Superior temporal gyrus (tissue), 1 donor: ENCODE measurements around the gene PES1.
A peak's percentile ranks its signal among the peaks of the same experiment; 100 is the strongest.
"Not testable (repeated sequence)": the region's sequence is repeated elsewhere in the genome, so short reads cannot be mapped to it uniquely, and the experiment has no call there.

Experiments
- DNase-seq: peaks from one replicate; pipeline ENCODE4 v3.0.0-alpha.2; 2016; ENCODE audit errors: extremely low spot score

PES1 gene

GRCh38 chr22:30591588-30592359, at the start of gene PES1:
Gene PES1 (minus strand): TSS chr22:30591910. CDS start chr22:30591833, 77 bp downstream.
- DNase-seq, result peak; percentile 99

GRCh38 chr22:30640839-30641430, 49.2 kb upstream of the PES1 start:
- DNase-seq, result no peak

DNA sequence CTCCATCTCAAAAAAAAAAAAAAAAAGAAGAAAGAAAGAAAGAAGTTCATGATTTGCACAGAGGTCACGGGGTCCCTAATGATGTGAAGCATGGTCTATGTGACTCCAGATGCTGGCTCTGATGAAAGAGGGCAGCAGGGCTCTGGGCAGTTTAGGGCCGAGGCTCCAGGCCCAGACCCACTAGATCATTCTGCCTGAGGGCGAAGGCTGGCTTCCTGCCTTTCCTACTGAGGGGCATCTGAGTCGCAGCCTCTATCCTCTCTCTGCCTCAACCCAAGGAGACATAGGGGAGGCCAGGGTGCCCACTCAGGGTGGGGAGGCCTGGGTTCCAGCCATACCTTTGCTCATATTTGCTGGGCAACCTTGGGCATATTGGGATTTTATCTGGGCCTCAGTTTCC, 48.7 kb upstream of the PES1 start:
- no peak for DNase-seq

- DNase-seq, result no peak
Measured at GRCh38 chr22:30637701-30638114, 46.0 kb upstream of the PES1 start.

GRCh38 chr22:30636226-30637077, 44.7 kb upstream of the PES1 start:
- DNase-seq, result peak; percentile 29

GRCh38 chr22:30635273-30636225, 43.8 kb upstream of the PES1 start, which contains the start of gene SLC35E4:
Gene SLC35E4 (plus strand): TSS chr22:30635781. CDS start chr22:30636451, 670 bp downstream.
- DNase-seq, result peak; percentile 86

DNA sequence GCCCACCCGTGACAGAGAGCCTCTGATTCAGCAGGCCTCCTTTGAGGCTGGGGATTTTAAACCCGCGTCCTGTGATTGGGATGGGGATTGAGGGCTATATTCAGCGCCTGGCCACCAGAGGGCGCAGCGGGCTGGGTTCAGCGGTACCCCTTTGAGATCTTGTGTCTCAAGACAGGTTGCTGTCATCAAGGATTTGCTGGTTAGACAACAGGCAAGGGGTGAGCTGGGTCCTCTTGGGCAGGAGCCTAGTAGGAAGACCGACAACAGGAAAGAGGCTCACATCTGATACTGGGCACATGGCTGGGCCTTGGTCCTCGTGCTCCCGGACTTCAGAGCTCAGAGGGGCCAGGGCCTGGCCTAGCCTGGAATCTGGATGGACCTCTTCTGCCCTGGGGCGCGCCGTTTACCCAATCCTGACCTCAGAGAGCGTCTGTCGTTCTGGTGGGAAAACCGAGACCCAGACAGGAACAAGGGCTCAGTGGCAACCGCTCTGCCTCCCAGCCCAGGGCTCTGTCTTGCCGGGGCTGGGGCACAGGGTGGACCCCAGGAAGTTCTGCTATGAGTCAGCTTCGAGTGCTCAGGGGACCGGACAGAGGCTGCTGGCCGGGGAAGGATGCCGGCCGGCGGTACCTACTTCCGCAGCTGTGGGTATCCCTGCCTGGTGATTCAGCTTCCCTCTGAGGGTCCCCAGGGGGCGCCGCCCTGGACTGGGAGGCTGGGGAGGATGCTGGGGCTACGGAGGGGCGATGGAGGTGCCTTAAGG, 42.9 kb upstream of the PES1 start:
- peak; percentile 96 for DNase-seq

GRCh38 chr22:30631469-30631868, 39.8 kb upstream of the PES1 start:
- not testable (repeated sequence) for DNase-seq

DNA sequence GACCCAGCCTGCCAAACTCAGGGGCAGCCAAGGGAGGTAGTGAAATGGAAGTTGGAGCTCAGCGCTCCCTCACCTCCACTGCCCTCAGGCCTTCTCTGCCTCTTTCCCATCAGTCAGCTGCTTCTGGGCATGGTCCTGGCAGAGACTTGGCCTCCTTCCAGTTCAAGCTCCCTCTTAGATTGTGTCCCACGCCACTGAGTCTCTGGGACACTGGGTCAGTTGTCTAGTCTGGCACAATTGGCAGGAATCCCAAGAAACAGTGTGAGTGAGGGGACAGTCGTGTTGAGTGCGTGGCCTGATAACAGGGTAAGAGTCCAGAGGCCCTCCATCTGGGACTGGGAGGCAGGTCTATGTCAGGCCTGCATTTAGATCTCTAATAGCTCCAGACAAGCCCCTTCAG, 36.8 kb upstream of the PES1 start:
- peak; percentile 48 for DNase-seq

GRCh38 chr22:30627471-30627870, 35.8 kb upstream of the PES1 start:
- no peak for DNase-seq

DNA sequence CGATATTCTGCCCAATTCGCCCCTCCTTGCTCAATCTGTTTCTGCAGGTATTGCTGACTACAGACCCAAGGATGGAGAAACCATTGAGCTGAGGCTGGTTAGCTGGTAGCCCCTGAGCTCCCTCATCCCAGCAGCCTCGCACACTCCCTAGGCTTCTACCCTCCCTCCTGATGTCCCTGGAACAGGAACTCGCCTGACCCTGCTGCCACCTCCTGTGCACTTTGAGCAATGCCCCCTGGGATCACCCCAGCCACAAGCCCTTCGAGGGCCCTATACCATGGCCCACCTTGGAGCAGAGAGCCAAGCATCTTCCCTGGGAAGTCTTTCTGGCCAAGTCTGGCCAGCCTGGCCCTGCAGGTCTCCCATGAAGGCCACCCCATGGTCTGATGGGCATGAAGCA, 34.7 kb upstream of the PES1 start:
- no peak for DNase-seq

DNA sequence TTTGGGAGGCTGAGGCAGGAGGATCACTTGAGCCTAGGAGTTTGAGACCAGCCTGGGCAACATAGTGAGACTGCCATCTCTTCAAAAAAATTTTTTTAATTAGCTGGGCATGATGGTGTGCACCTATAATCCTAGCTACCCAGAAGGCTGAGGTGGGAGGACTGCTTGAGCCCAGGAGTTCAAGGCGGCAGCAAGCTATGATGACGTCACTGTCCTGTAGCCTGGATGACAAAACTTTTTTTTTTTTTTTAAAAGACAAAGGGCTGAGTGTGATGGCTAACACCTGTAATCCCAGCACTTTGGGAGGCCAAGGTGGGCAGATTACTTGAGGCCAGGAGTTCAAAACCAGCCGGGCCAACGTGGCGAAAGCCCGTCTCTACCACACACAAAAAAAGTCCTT, 28.2 kb upstream of the PES1 start:
- DNase-seq, result not testable (repeated sequence)

GRCh38 chr22:30617819-30618218, 26.1 kb upstream of the PES1 start:
- no peak for DNase-seq

- no peak for DNase-seq
Measured at GRCh38 chr22:30615543-30615954, 23.8 kb upstream of the PES1 start.

DNA sequence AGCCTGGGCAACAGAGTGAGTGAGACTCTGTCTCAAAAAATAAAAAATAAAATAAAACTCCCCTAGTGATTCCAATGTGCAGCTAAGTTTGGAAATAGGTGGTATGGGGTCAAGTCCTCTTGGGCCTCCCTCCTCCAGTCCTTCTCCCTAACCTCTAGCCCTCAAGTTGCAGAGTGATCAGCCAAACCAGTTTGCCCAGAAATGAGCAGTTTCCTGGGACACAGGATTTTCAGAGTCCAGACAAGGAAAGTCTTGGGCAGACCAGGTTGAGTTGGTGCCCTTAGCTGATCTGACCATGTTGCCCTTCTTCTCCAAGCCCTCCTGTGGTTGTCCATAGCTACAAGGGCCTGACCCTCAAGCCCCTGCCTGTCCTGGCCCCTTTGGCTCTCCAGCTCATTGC, 23.2 kb upstream of the PES1 start:
- DNase-seq, result no peak

GRCh38 chr22:30614268-30614667, 22.6 kb upstream of the PES1 start:
- DNase-seq, result no peak

DNA sequence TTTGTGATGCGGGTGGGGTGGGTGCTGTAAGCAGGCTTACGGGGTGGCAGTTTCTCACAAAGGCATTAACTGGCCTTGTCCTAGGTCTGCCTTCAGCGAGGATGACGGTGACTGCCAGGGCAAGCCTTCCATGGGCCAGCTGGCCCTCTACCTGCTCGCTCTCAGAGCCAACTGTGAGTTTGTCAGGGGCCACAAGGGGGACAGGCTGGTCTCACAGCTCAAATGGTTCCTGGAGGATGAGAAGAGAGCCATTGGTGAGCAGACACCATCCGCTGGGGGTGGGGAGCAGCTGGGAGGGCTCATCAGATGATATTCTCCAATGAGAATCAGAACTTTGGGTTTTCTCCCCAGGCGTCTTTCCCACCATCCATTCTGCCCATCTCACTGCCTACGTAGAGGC, 21.1 kb upstream of the PES1 start:
- no peak for DNase-seq

GRCh38 chr22:30611197-30611596, 19.5 kb upstream of the PES1 start:
- no peak for DNase-seq

DNA sequence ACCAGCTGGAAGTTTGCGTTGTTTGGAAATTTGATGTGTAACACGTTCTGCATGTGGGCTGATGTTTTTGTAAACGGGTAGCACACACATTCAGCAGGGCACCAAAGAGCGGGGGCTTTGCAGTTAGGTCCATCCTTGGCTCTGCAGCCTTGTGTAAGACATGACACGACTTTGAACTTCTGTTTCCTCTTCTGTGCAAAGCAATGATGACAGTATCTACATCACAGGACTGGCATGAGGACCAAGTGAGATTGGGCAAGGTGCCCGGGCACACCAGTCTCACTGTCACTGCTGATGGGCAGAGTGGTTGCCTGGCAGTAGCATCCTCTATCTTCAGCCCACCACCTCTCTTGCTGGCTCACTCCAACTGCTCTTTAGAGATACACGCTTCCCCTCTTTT, 18.6 kb upstream of the PES1 start:
- DNase-seq, result peak; percentile 27
